HCT116 (cell line): Measurements from ENCODE around the gene FGD3. TPM values are rescaled to one million over a fixed set of nuclear protein-coding genes. Genes with fewer than 3 reads are reported as not detected.

Experiments
- ATAC-seq: fragments of 200-7000 bp; cut with Tn5 transposase; 2 replicates; pipeline ENCODE4 v1.9.1; 2020; ENCODE audit warnings: mild to moderate bottlenecking, moderate library complexity
- BruUV-seq: library from RNA; stranded (reverse); fragments of 400-500 nt; replicated peaks from 2 replicates; lab custom pipeline; 2021; lab: Mats Ljungman, UMichigan
- CTCF ChIA-PET: fragments of 300-600 bp; sonication (Branson Sonifier 250); formaldehyde crosslinking; loops from one replicate; lab custom pipeline; 2021; ENCODE audit warnings: antibody characterized with exemption; lab: Charles Lee
- POLR2A ChIA-PET: fragments of 300-600, 350-600 bp; sonication (Branson Sonifier 250); formaldehyde crosslinking; loops from one replicate; lab custom pipeline; 2021; ENCODE audit warnings: antibody characterized with exemption; lab: Charles Lee
- RAD21 ChIA-PET, 2 experiments: fragments of 300-600 bp; sonication (Branson Sonifier 250); formaldehyde crosslinking; loops; one replicate each; lab custom pipeline; 2023; ENCODE audit warnings: low total read pairs in 2 of 2; ENCODE audit not compliant: uncharacterized antibody in 2 of 2, unreplicated experiment in 2 of 2, low non-redundant PET in 1 of 2; lab: Charles Lee
- DNase-seq: peaks from one replicate; pipeline ENCODE4 v3.0.0-alpha.2; 2010; ENCODE audit warnings: low read depth, low spot score
- H2AFZ ChIP-seq: fragments of 200-600 bp; shearing (Covaris generic), sonication (generic); 2 replicates; pipeline ENCODE4 v1.6.1; 2017; ENCODE audit warnings: low read depth, mixed run types, mixed read lengths, antibody characterized with exemption, low read length; ENCODE audit not compliant: poor library complexity, severe bottlenecking
- H3K27ac ChIP-seq: 2 replicates; pipeline ENCODE4 v1.5.1; 2012; ENCODE audit warnings: low read depth, low read length
- H3K27me3 ChIP-seq: fragments of 200-600 bp; sonication (generic); 2 replicates; pipeline ENCODE4 v1.6.1; 2016; ENCODE audit warnings: mixed run types, low read length, mixed read lengths; ENCODE audit not compliant: insufficient read depth
- H3K36me3 ChIP-seq, 2 experiments: fragments of 200-500 bp in 1 of 2; fragments of 200-600 bp in 1 of 2; sonication (Bioruptor generic) in 1 of 2; sonication (generic) in 1 of 2; 2 replicates each; pipeline versions ENCODE4 v1.5.1 to v1.6.1; 2014 to 2016; ENCODE audit warnings: low read length in 2 of 2, inconsistent platforms in 1 of 2, mixed read lengths in 1 of 2, mixed run types in 1 of 2; ENCODE audit not compliant: insufficient read depth in 2 of 2, control insufficient read depth in 1 of 2
- H3K4me1 ChIP-seq, 2 experiments: fragments of 200-600 bp in 1 of 2; sonication (generic) in 1 of 2; 2 replicates each; pipeline versions ENCODE4 v1.5.1 to v1.6.1; 2012 to 2017; ENCODE audit warnings: low read length in 2 of 2, inconsistent platforms in 1 of 2, mild to moderate bottlenecking in 1 of 2, mixed read lengths in 1 of 2, mixed run types in 1 of 2, moderate library complexity in 1 of 2; ENCODE audit not compliant: insufficient read depth in 2 of 2, control insufficient read depth in 1 of 2
- H3K4me2 ChIP-seq: fragments of 200-600 bp; sonication (generic); 2 replicates; pipeline ENCODE4 v1.6.1; 2017; ENCODE audit warnings: mixed run types, low read length, mixed read lengths
- H3K4me3 ChIP-seq, 2 experiments: fragments of 200-600 bp in 1 of 2; sonication (generic) in 1 of 2; replicated peaks in 1 of 2; 2 replicates each; pipeline ENCODE4 v1.5.1; 2011 to 2016; ENCODE audit warnings: low read length in 2 of 2, control low read depth in 1 of 2, low read depth in 1 of 2, mild to moderate bottlenecking in 1 of 2, mixed read lengths in 1 of 2, mixed run types in 1 of 2
- H3K79me2 ChIP-seq: fragments of 200-600 bp; sonication (generic); 2 replicates; pipeline ENCODE4 v1.6.1; 2017; ENCODE audit warnings: mild to moderate bottlenecking, mixed run types, low read length, moderate library complexity, mixed read lengths; ENCODE audit not compliant: insufficient read depth
- H3K9ac ChIP-seq: fragments of 200-600 bp; sonication (generic); 2 replicates; pipeline ENCODE4 v1.6.1; 2016; ENCODE audit warnings: low read length, mixed read lengths
- H3K9me2 ChIP-seq: fragments of 200-600 bp; sonication (generic), shearing (Covaris generic); 2 replicates; pipeline ENCODE4 v1.6.1; 2017; ENCODE audit warnings: mixed run types, mild to moderate bottlenecking, moderate library complexity; ENCODE audit not compliant: insufficient read depth
- H3K9me3 ChIP-seq, 2 experiments: fragments of 200-500 bp in 1 of 2; fragments of 200-600 bp in 1 of 2; sonication (Bioruptor generic) in 1 of 2; sonication (generic) in 1 of 2; 2 replicates each; pipeline ENCODE4 v1.6.1; 2014 to 2017; ENCODE audit warnings: low read length in 2 of 2, mixed read lengths in 2 of 2, inconsistent platforms in 1 of 2, low read depth in 1 of 2, mild to moderate bottlenecking in 1 of 2, mixed run types in 1 of 2, moderate library complexity in 1 of 2; ENCODE audit not compliant: control insufficient read depth in 1 of 2, insufficient read depth in 1 of 2
- H4K20me1 ChIP-seq: fragments of 200-600 bp; sonication (generic), shearing (Covaris generic); 2 replicates; pipeline ENCODE4 v1.6.1; 2017; ENCODE audit warnings: mixed run types, mild to moderate bottlenecking, moderate library complexity; ENCODE audit not compliant: insufficient read depth
- CBX3 ChIP-seq: IDR thresholded peaks from 2 replicates; pipeline ENCODE4 v1.6.1; 2012; ENCODE audit warnings: low read depth
- CEBPB ChIP-seq: IDR thresholded peaks from 2 replicates; pipeline ENCODE4 v1.6.1; 2012; ENCODE audit warnings: low read depth
- EGR1 ChIP-seq: IDR thresholded peaks from 2 replicates; pipeline ENCODE4 v1.6.1; 2012; ENCODE audit warnings: low read depth
- ELF1 ChIP-seq: IDR thresholded peaks from 2 replicates; pipeline ENCODE4 v1.6.1; 2012; ENCODE audit warnings: low read depth, borderline replicate concordance
- EZH2phosphoT487 ChIP-seq: fragments of 200-600 bp; IDR thresholded peaks from 2 replicates; pipeline ENCODE4 v1.6.1; 2018; ENCODE audit warnings: antibody characterized with exemption, borderline replicate concordance
- MAX ChIP-seq: IDR thresholded peaks from 2 replicates; pipeline ENCODE4 v1.6.1; 2012
- POLR2AphosphoS5 ChIP-seq: IDR thresholded peaks from 2 replicates; pipeline ENCODE4 v1.6.1; 2011; ENCODE audit warnings: mild to moderate bottlenecking, low read depth, low read length, moderate library complexity
- SIN3A ChIP-seq: IDR thresholded peaks from 2 replicates; pipeline ENCODE4 v1.6.1; 2012; ENCODE audit warnings: low read depth
- SP1 ChIP-seq: IDR thresholded peaks from 2 replicates; pipeline ENCODE4 v1.6.1; 2012; ENCODE audit warnings: low read depth
- SRF ChIP-seq: IDR thresholded peaks from 2 replicates; pipeline ENCODE4 v1.6.1; 2012; ENCODE audit warnings: low read depth
- YY1 ChIP-seq: IDR thresholded peaks from 2 replicates; pipeline ENCODE4 v1.6.1; 2011; ENCODE audit warnings: low read length, low read depth, moderate library complexity, mild to moderate bottlenecking; ENCODE audit not compliant: insufficient replicate concordance; ENCODE audit errors: extremely low read depth
- ZFX ChIP-seq: fragments of 450-650 bp; IDR thresholded peaks from 2 replicates; pipeline ENCODE4 v1.6.1; 2017
- ZNF274 ChIP-seq: fragments of 200-500 bp; sonication (Bioruptor generic); IDR thresholded peaks from 2 replicates; pipeline ENCODE4 v1.6.1; 2014; ENCODE audit warnings: mild to moderate bottlenecking, low read depth, low read length, inconsistent platforms
- intact Hi-C: fragments of 100-400 bp; cut with micrococcal nuclease; formaldehyde crosslinking; loops from 2 replicates; pipeline ENCODE4 v1.10.0; 2022
- total RNA-seq: library from RNA; stranded (reverse); gene quantifications from one replicate; pipeline ENCODE4 v1.2.1, GENCODE V29; 2021; ENCODE audit not compliant: unreplicated experiment
- TF ChIP-seq, protein P1 (sequence below): IDR thresholded peaks from 2 replicates; pipeline ENCODE4 v1.6.1; 2012
- TF ChIP-seq, protein P2 (sequence below): IDR thresholded peaks from 2 replicates; pipeline ENCODE4 v1.6.1; 2011; ENCODE audit warnings: mild to moderate bottlenecking, low read length, moderate library complexity; ENCODE audit not compliant: insufficient replicate concordance; ENCODE audit errors: extremely low read depth
- TF ChIP-seq, protein P3 (sequence below): IDR thresholded peaks from 2 replicates; pipeline ENCODE4 v1.6.1; 2012; ENCODE audit warnings: low read depth

The FGD3 gene
- total RNA-seq, 1 experiment from 2014 or later: 3.3 TPM

GRCh38 chr9:92911511-92912475, 35.5 kb upstream of the FGD3 start:
- no peak overlapping the region for H2AFZ ChIP-seq
- no peaks in the 10 kb centered on the region for H3K79me2 ChIP-seq
- CTCF ChIA-PET: no interaction called here
- H3K9ac ChIP-seq: no peak overlapping the region
- no peaks in the 10 kb centered on the region for H3K9me3 ChIP-seq
- BruUV-seq: no TSS peak
- TF ChIP-seq, protein P1, sequence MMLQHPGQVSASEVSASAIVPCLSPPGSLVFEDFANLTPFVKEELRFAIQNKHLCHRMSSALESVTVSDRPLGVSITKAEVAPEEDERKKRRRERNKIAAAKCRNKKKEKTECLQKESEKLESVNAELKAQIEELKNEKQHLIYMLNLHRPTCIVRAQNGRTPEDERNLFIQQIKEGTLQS: no peak
- TF ChIP-seq ZNF274 (no peak), POLR2AphosphoS5 (no peak), MAX (no peak), CBX3 (no peak), ZFX (no peak), EZH2phosphoT487 (no peak), EGR1 (no peak), ELF1 (no peak), SIN3A (no peak), SP1 (no peak), SRF (no peak), CEBPB (no peak), YY1 (no peak)
- TF ChIP-seq, protein P2, sequence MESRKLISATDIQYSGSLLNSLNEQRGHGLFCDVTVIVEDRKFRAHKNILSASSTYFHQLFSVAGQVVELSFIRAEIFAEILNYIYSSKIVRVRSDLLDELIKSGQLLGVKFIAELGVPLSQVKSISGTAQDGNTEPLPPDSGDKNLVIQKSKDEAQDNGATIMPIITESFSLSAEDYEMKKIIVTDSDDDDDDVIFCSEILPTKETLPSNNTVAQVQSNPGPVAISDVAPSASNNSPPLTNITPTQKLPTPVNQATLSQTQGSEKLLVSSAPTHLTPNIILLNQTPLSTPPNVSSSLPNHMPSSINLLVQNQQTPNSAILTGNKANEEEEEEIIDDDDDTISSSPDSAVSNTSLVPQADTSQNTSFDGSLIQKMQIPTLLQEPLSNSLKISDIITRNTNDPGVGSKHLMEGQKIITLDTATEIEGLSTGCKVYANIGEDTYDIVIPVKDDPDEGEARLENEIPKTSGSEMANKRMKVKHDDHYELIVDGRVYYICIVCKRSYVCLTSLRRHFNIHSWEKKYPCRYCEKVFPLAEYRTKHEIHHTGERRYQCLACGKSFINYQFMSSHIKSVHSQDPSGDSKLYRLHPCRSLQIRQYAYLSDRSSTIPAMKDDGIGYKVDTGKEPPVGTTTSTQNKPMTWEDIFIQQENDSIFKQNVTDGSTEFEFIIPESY: no peak
- TF ChIP-seq, protein P3, sequence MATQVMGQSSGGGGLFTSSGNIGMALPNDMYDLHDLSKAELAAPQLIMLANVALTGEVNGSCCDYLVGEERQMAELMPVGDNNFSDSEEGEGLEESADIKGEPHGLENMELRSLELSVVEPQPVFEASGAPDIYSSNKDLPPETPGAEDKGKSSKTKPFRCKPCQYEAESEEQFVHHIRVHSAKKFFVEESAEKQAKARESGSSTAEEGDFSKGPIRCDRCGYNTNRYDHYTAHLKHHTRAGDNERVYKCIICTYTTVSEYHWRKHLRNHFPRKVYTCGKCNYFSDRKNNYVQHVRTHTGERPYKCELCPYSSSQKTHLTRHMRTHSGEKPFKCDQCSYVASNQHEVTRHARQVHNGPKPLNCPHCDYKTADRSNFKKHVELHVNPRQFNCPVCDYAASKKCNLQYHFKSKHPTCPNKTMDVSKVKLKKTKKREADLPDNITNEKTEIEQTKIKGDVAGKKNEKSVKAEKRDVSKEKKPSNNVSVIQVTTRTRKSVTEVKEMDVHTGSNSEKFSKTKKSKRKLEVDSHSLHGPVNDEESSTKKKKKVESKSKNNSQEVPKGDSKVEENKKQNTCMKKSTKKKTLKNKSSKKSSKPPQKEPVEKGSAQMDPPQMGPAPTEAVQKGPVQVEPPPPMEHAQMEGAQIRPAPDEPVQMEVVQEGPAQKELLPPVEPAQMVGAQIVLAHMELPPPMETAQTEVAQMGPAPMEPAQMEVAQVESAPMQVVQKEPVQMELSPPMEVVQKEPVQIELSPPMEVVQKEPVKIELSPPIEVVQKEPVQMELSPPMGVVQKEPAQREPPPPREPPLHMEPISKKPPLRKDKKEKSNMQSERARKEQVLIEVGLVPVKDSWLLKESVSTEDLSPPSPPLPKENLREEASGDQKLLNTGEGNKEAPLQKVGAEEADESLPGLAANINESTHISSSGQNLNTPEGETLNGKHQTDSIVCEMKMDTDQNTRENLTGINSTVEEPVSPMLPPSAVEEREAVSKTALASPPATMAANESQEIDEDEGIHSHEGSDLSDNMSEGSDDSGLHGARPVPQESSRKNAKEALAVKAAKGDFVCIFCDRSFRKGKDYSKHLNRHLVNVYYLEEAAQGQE: no peak
- H3K4me3 ChIP-seq: no peak overlapping the region
- DNase-seq: no peak
- H4K20me1 ChIP-seq: no peaks in the 10 kb centered on the region
- POLR2A ChIA-PET: no interaction called here
- no peaks in the 10 kb centered on the region for H3K36me3 ChIP-seq
- no peak overlapping the region for H3K4me2 ChIP-seq
- H3K4me1 ChIP-seq: no peaks in the 10 kb centered on the region
- H3K9me2 ChIP-seq: no peaks in the 10 kb centered on the region
- intact Hi-C loops: no loop called here
- no peak overlapping the region for H3K27ac ChIP-seq
- no peak for ATAC-seq
- RAD21 ChIA-PET: no interaction called here
- H3K27me3 ChIP-seq: peaks cover 11% of the 10 kb centered on the region; the same call in 1 of the 2 replicates
